ENCODE results near the gene FYB1.
"Not testable (repeated sequence)": the region's sequence is repeated elsewhere in the genome, so short reads cannot be mapped to it uniquely, and the experiment has no call there.

FYB1 gene

GRCh38 chr5:39219437-39219836 lies at the start of gene FYB1:
Gene FYB1, minus strand, starts transcription at chr5:39219563. Its CDS starts 16,603 bp downstream, at chr5:39202960.
- in situ Hi-C loops (cut with MboI; ENCODE audit: low pct_unique_long_range_greater_than_20kb, low sequenced_read_pairs), result no loop called here
- DNase-seq, result peak; percentile 93

GRCh38 chr5:39267186-39267585 lies 47.8 kb upstream of the FYB1 start:
- in situ Hi-C loops (cut with MboI; ENCODE audit: low pct_unique_long_range_greater_than_20kb, low sequenced_read_pairs), result no loop called here
- DNase-seq, result no peak

DNA sequence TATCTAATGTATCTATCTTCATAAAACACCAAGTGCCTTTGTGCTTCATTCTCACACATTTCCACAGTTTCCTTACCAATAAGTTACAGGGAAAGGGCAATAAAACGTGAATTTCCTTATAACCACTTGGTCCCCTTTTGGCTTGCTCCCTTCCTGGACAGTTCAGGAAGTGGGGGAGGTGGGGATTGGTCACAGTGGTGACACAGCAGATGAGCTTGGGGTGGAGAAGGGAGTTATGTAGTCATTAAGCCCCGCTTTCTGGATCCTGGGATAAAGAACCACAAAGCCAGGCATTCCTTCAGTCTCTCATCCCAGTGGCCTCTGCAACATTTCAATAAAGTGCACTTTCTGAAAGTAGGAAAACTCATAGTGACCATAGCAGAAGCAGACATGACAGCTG lies 47.1 kb upstream of the FYB1 start:
- peak; percentile 50 for DNase-seq
- in situ Hi-C loops (cut with MboI; ENCODE audit: low pct_unique_long_range_greater_than_20kb, low sequenced_read_pairs), result no loop called here

DNA sequence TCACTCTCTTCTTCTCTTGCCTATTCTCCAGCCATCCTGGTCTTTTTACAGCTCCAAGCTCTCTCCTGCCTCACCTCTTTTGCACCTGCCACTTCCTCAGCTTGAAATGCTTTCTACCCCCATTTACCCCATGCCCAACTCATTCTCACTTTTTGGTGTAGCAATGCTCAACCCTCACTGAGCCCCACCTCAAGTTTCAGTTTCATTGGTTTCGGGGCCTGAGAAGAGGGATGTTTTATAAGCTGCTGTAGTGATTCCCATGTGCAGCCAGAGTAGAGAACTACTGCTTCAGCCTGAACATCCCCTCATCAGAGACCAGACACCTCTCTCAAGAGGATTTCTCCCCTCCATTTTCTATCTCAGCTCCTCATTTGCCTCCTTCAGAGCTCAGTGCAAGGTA lies 45.2 kb upstream of the FYB1 start:
- no peak for DNase-seq
- in situ Hi-C loops (cut with MboI; ENCODE audit: low pct_unique_long_range_greater_than_20kb, low sequenced_read_pairs), result no loop called here

DNA sequence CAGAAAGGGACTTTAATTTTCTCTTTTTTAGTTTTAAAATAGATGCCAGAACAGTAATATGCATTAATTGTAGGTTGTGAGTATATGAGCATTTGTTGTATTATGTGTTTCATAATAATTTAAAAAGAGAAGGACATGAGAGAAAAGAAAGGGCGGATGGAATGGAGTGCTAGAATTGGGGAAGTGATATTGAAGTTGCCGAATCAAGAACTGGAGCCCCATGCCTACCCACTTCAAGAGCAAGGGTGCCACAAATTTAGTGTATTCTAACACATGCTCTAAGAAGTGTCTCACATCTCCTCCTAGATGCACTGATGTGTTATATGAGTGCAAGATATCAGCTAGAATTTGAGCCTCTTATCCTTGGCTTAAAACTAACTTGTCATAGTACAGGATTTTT lies 43.6 kb upstream of the FYB1 start:
- no peak for DNase-seq
- in situ Hi-C loops (cut with MboI; ENCODE audit: low pct_unique_long_range_greater_than_20kb, low sequenced_read_pairs), result no loop called here

DNA sequence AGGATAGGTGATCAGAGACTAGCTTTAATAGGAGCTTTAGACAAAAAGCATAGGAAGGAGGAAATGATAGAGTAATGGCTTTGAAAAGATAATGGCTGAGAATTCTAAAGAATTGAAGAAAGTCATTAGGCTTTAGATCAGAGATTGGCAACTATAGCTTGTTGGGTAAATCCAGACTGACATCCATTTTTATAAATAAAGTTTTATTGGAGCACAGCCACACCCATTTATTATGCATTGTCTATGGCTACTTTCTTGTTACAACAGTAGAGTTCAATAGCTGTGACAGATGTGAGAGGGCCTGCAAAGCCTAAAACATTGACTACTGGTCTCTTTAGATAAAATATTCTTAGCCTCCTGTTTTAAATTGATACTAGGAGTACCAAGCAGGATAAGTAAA lies 40.7 kb upstream of the FYB1 start:
- DNase-seq, result no peak
- in situ Hi-C loops (cut with MboI; ENCODE audit: low pct_unique_long_range_greater_than_20kb, low sequenced_read_pairs), result no loop called here

GRCh38 chr5:39257554-39257953 lies 38.2 kb upstream of the FYB1 start:
- in situ Hi-C loops (cut with MboI; ENCODE audit: low pct_unique_long_range_greater_than_20kb, low sequenced_read_pairs), result no loop called here
- DNase-seq, result no peak

GRCh38 chr5:39256477-39257235 lies 37.3 kb upstream of the FYB1 start:
- no peak for DNase-seq
- in situ Hi-C loops (cut with MboI; ENCODE audit: low pct_unique_long_range_greater_than_20kb, low sequenced_read_pairs), result no loop called here

DNA sequence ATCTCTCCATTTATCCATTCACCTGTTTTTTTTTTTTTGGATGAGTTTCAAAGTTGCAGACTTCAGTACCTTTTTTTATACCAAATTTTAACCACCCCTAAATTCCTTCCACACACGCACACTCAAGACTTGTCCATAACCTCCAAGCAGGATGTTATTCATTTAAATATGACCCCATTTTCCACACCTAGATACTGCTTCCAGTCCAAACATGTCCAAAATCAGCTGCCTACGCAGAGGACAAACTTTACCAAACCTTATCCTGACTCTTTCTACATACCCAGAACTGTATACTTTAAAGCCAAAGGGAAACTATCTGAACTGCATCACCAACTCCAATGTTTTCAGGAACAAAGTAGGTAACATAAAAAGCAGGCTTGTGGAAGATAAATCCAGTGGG lies 36.0 kb upstream of the FYB1 start:
- no peak for DNase-seq
- in situ Hi-C loops (cut with MboI; ENCODE audit: low pct_unique_long_range_greater_than_20kb, low sequenced_read_pairs), result no loop called here

GRCh38 chr5:39254671-39255070 lies 35.3 kb upstream of the FYB1 start:
- in situ Hi-C loops (cut with MboI; ENCODE audit: low pct_unique_long_range_greater_than_20kb, low sequenced_read_pairs), result no loop called here
- no peak for DNase-seq

DNA sequence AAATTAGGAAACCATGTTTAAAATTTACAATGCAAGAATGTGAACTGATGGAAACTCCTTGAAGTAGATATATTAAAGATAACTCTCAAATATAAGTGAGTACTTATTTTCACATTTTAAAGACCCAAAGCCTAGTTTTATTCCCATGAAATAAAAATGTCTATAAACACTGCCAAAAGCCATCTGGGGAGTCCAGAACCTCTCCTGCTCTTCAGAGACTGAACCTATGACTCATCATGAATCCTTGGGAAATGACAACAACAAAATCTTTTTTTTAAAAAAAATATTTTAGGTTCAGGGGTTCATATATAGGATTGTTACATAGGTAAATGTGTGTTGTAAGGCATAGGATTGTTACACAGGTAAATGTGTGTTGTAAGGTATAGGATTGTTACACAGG lies 33.8 kb upstream of the FYB1 start:
- DNase-seq, result no peak
- in situ Hi-C loops (cut with MboI; ENCODE audit: low pct_unique_long_range_greater_than_20kb, low sequenced_read_pairs), result no loop called here

DNA sequence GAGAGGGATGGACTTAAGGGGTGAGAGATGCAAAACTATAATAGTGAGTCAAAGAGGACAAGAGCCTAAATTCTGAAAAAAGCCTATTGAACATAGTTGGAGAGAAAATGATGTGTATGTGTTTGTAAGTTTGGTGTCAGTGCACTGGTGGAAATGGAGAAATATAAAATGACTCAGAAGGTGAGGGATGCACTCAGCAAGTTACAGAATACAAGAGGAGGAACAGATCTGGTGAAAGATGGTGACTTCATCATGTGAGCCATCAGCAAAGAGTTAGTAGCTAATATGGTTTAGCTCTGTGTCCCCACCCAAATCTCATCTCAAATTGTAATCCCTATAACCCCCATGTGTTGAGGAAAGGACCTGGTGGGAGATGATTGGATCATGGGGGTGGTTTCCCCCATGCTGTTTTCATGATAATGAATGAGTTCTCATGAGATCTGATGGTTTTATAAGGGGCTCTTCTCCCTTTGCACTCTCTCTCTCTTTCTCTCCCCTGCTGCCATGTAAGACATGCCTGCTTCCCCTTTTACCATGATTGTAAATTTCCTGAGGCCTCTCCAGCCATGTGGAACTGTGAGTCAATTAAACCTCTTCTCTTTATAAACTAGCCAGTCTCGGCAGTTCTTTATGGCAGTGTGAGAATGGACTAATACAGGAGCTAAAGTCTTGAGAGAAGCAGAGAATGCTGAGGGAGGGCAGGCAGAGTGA lies 30.4 kb upstream of the FYB1 start:
- in situ Hi-C loops (cut with MboI; ENCODE audit: low pct_unique_long_range_greater_than_20kb, low sequenced_read_pairs), result no loop called here
- DNase-seq, result peak; percentile 48

DNA sequence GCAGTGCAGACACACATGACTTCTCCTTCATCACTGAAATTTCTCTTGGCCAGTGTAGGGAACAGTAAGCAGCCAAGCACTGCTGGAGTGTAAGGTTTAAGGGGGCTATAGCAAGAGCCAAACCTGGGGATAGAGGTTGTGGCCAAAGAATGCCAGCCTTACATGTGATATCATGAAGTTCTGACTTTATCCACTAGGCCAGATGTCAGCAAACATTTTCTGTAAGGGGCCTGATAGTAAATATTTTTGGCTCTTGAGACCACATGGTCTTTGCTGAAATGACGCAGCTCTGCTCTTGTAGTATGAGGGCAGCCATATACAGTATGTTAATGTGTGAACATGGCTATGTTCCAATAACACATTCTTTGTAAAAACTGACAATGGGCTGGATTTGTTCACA lies 29.7 kb upstream of the FYB1 start:
- in situ Hi-C loops (cut with MboI; ENCODE audit: low pct_unique_long_range_greater_than_20kb, low sequenced_read_pairs), result no loop called here
- DNase-seq, result no peak

GRCh38 chr5:39240750-39241149 lies 21.4 kb upstream of the FYB1 start:
- no peak for DNase-seq
- in situ Hi-C loops (cut with MboI; ENCODE audit: low pct_unique_long_range_greater_than_20kb, low sequenced_read_pairs), result no loop called here

DNA sequence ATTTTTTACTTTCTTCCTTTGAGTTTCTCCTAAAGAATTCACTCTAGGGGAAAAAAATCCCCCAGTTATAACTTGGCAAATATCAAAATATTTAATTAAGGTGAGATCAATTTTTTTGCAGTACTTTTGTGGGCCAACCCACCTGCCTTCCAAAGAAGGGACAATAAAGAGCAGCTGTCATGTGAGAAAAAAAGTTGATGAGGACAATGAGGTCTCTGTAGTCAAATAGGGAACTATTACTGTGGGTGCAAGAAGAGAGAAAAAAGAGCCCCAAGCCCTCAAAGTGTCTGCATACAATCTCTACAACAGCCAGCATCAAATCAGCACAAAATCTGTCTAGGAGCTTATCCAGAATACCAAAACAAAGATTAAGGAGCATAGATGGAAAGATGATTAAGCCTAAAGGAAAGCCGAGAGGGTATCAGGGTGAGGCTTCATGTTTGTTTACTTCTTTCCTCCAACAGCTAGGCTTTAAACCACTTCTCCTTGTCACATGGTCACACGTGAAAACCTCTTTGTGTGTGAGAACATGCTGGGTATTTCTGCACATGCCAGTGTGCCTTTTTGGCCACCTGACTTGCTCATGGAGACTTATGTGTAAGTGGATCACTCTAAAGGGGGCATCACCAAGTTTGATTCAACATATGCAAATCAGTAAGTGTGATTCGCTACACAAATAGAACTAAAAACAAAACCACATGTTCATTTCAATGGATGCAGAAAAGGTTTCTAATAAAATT lies 19.2 kb upstream of the FYB1 start:
- in situ Hi-C loops (cut with MboI; ENCODE audit: low pct_unique_long_range_greater_than_20kb, low sequenced_read_pairs), result no loop called here

GRCh38 chr5:39236718-39237117 lies 17.4 kb upstream of the FYB1 start:
- DNase-seq, result no peak
- in situ Hi-C loops (cut with MboI; ENCODE audit: low pct_unique_long_range_greater_than_20kb, low sequenced_read_pairs), result no loop called here

More for the DNA sequence above, 19.2 kb upstream of the FYB1 start:
- DNase-seq, result no peak

DNA sequence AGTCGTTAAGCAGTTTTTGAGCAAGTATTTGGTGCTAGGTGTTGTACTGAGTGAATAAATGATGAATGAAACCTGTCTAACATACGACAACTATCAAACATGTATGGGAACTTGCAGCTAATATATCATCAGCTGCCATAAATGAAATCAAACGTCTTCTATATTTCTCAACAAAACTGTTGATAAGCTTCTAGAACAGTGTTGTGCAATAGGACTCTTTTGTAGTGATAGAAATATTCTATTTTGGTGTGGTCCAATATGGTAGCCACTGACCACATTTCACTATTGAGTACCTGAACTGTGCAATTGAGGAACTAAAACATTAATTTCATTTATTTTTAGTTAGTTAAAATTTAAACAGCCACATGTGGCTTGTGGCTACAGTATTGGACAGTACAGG lies 16.3 kb upstream of the FYB1 start:
- in situ Hi-C loops (cut with MboI; ENCODE audit: low pct_unique_long_range_greater_than_20kb, low sequenced_read_pairs), result no loop called here
- no peak for DNase-seq

DNA sequence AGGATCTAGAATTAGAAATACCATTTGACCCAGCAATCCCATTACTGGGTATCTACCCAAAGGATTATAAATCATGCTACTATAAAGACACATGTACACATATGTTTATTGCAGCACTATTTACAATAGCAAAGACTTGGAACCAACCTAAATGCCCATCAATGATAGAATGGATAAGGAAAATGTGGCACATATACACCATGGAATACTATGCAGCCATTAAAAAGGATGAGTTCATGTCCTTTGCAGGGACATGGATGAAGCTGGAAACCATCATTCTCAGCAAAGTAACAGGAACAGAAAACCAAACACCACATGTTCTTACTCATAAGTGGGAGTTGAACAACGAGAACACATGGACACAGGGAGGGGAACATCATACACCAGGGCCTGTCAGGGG lies 15.1 kb upstream of the FYB1 start:
- DNase-seq; in situ Hi-C loops (cut with MboI; ENCODE audit: low pct_unique_long_range_greater_than_20kb, low sequenced_read_pairs): not testable (repeated sequence)

DNA sequence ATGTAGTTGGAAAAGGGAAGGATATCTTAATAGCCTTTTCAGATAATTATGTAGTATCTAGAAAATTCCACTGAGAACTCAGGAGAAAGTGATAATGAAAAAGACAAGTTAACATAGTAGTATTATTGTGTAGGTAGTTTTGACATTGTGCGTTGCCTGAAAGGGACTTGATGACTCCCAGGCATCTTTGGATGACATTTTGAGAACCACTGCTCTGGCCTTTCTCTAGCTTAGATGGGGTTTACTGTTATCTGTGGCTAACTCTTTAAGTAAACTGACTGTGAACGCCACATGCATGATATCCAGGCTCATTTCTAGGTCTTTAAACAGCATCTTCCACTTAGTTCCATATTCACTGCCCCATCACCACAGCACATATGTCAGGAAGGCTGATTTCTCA lies 14.4 kb upstream of the FYB1 start:
- no peak for DNase-seq
- in situ Hi-C loops (cut with MboI; ENCODE audit: low pct_unique_long_range_greater_than_20kb, low sequenced_read_pairs), result no loop called here
